Measurements from ENCODE around the gene LRRC49.

Gene LRRC49

GRCh38 chr15:71096676-71097075 lies 204.1 kb downstream of the LRRC49 start:
- Histone ChIP-seq H3K27ac (no peak overlapping the region), H3K4me3 (no peak overlapping the region), H3K9me3 (ENCODE audit: low read depth, low read length) (no peaks in the 10 kb centered on the region), H3K36me3 (ENCODE audit: insufficient read depth, low read length) (no peaks in the 10 kb centered on the region), H3K9ac (ENCODE audit: insufficient read length) (no peak overlapping the region)
- no peak for DNase-seq (ENCODE audit: low read depth, low spot score)
- TF ChIP-seq POLR2AphosphoS5 (IDR thresholded peaks at IDR 0.05; ENCODE audit: borderline replicate concordance, low read depth, low read length) (no peak), FOXP2 (optimal IDR thresholded peaks at IDR 0.05; ENCODE audit: control extremely low read depth, extremely low read length, insufficient read depth) (no peak), EZH2 (IDR thresholded peaks at IDR 0.05) (no peak)

- Histone ChIP-seq H3K27ac (no peak overlapping the region), H3K9me3 (ENCODE audit: low read depth, low read length) (no peaks in the 10 kb centered on the region), H3K4me3 (no peak overlapping the region), H3K9ac (ENCODE audit: insufficient read length) (no peak overlapping the region), H3K36me3 (ENCODE audit: insufficient read depth, low read length) (no peaks in the 10 kb centered on the region)
- TF ChIP-seq EZH2 (IDR thresholded peaks at IDR 0.05) (no peak), FOXP2 (optimal IDR thresholded peaks at IDR 0.05; ENCODE audit: control extremely low read depth, extremely low read length, insufficient read depth) (no peak), POLR2AphosphoS5 (IDR thresholded peaks at IDR 0.05; ENCODE audit: borderline replicate concordance, low read depth, low read length) (no peak)
- no peak for DNase-seq (ENCODE audit: low read depth, low spot score)
These were observed 205.3 kb downstream of the LRRC49 start for GRCh38 chr15:71097890-71098289.

- Histone ChIP-seq H3K9me3 (ENCODE audit: low read depth, low read length) (no peaks in the 10 kb centered on the region), H3K4me3 (no peak overlapping the region), H3K27ac (no peak overlapping the region), H3K9ac (ENCODE audit: insufficient read length) (no peak overlapping the region), H3K36me3 (ENCODE audit: insufficient read depth, low read length) (no peaks in the 10 kb centered on the region)
- TF ChIP-seq EZH2 (IDR thresholded peaks at IDR 0.05) (no peak), POLR2AphosphoS5 (IDR thresholded peaks at IDR 0.05; ENCODE audit: borderline replicate concordance, low read depth, low read length) (no peak), FOXP2 (optimal IDR thresholded peaks at IDR 0.05; ENCODE audit: control extremely low read depth, extremely low read length, insufficient read depth) (no peak)
- DNase-seq (ENCODE audit: low read depth, low spot score): no peak
These were observed 206.3 kb downstream of the LRRC49 start for GRCh38 chr15:71098920-71099319.
